ENCODE data around the gene SSNA1. TPM values are rescaled to one million over a fixed set of nuclear protein-coding genes. Genes with fewer than 3 reads are reported as not detected.

The SSNA1 gene
- total and polyA plus RNA-seq, 9 of the 15 experiments (the other 6 are each of a cell fraction or from before 2014, with no cell fraction given) = 1.9 to 130 (median 57.1) TPM

DNA sequence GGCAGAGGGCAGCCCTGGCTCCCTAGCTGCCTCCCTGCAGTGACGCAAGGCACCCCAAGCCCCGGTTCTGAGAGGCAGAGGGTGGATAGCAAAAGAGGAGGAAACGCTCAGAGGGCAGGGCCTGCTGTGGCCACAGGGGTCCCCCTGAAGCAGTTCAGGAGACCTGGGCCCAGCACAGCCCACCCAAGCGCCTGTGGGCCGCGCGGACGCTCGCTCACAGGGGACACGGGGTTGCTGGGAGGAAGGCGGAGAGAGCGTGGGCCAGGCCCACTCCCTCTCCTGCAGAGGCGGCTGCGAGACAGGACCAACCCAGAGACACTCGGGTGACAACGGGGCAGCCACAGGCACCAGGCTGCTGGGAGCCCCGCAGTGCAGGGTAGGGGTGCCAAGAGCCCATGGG, 8.7 kb upstream of the SSNA1 start:
- Histone ChIP-seq H3K9me1 (ENCODE audit: control insufficient read depth, insufficient read depth, low read length) (no peaks in the 10 kb centered on the region), H3K9me3 (replicated peaks; ENCODE audit: control insufficient read depth, insufficient read depth, low read depth, low read length) (no peaks in the 10 kb centered on the region), H3K27ac (ENCODE audit: extremely low read depth, low read depth, low read length) (no peak overlapping the region), H3K27me3 (ENCODE audit: control insufficient read depth in 2 of 2, insufficient read depth in 2 of 2, low read length in 2 of 2) (no peaks in the 10 kb centered on the region), H3K79me2 (ENCODE audit: control insufficient read depth, insufficient read depth, low read length) (no peaks in the 10 kb centered on the region), H3K4me1 (replicated peaks in 1 of 2; ENCODE audit: control insufficient read depth in 2 of 2, insufficient read depth in 2 of 2, low read length in 2 of 2) (peaks cover 3 to 66% of the 10 kb centered on the region in 2 experiments; a peak in 3 of 5 replicates), H3K4me2 (ENCODE audit: insufficient read depth, low read length) (no peak overlapping the region), H3K9ac (ENCODE audit: insufficient read depth in 1 of 2, low read depth in 2 of 2, low read length in 2 of 2) (no peak overlapping the region; a peak in 1 of 4 replicates), H4K20me1 (replicated peaks; ENCODE audit: control insufficient read depth, insufficient read depth, low read length) (0 out of 2 replicates have a peak, but pooled peaks cover 2% of the 10 kb centered on the region), H3K4me3 (no peak overlapping the region), H2AFZ (ENCODE audit: low read depth, low read length) (no peak overlapping the region), H3K36me3 (ENCODE audit: control insufficient read depth, insufficient read depth, low read length) (peaks cover 60% of the 10 kb centered on the region; the same call in 1 of the 3 replicates)
- DNase-seq (ENCODE audit: extremely low read depth in 1 of 4, low spot score in 3 of 4) = no peak
- ChIA-PET POLR2A (interaction anchor here (0.6 to 1.2 kb wide), 4 partner anchors 8 to 253 kb away, joined by 3 to 4 read pairs (median 4); no protein-coding TSS in a partner anchor), CTCF (ENCODE audit: low intra/inter-chr PET ratio) (no interaction called here)
- no peak for ATAC-seq
- in situ Hi-C loops (cut with MboI) (no loop called here), intact Hi-C loops (cut with micrococcal nuclease) (no loop called here)
- WGBS (ENCODE audit: insufficient coverage, low coverage, missing lambda C conversion rate) = 92% methylated on average over 15 of the region's 17 CpGs
- 0 out of 2 replicates have a peak, but pooled peaks have one; percentile 3 for TF ChIP-seq POLR2G (IDR thresholded peaks at IDR 0.05; ENCODE audit: low read depth, low read length)
- TF ChIP-seq ELF2 (CRISPR knock-in tag; IDR thresholded peaks at IDR 0.05) = no peak
- TF ChIP-seq MED1 (CRISPR knock-in tag; IDR thresholded peaks at IDR 0.05; ENCODE audit: borderline replicate concordance) = no peak
- TF ChIP-seq CREB3L1 (IDR thresholded peaks at IDR 0.05; ENCODE audit: borderline replicate concordance, low read depth) = no peak
- BruUV-seq (replicated peaks) = no TSS peak
- FAIRE-seq = no peak
